WTC11 (cell line): ENCODE measurements around the gene CCS.

Experiments used
- ATF3 ChIP-seq: sonication (generic); formaldehyde crosslinking; conservative IDR thresholded peaks from 2 replicates; pipeline ENCODE4 v1.8.1; 2022; ENCODE audit warnings: mild to moderate bottlenecking, missing genetic modification reagents
- SP1 ChIP-seq: sonication (generic); formaldehyde crosslinking; conservative IDR thresholded peaks from 2 replicates; pipeline ENCODE4 v1.8.1; 2022; ENCODE audit warnings: missing genetic modification reagents
- TEAD4 ChIP-seq: sonication (generic); formaldehyde crosslinking; IDR thresholded peaks from 2 replicates; pipeline ENCODE4 v1.8.0; 2022; ENCODE audit warnings: mild to moderate bottlenecking, missing genetic modification reagents
- ZNF232 ChIP-seq: sonication (generic); formaldehyde crosslinking; IDR thresholded peaks from 2 replicates; pipeline ENCODE4 v1.8.0; 2022; ENCODE audit warnings: mild to moderate bottlenecking, missing genetic modification reagents
- TF ChIP-seq, protein P1 (sequence below): sonication (generic); formaldehyde crosslinking; IDR thresholded peaks from 2 replicates; pipeline ENCODE4 v1.8.0; 2022; ENCODE audit warnings: mild to moderate bottlenecking, missing genetic modification reagents
- TF ChIP-seq, protein P2 (sequence below): sonication (generic); formaldehyde crosslinking; IDR thresholded peaks from 2 replicates; pipeline ENCODE4 v1.8.0; 2023; ENCODE audit warnings: missing genetic modification reagents, mild to moderate bottlenecking, borderline replicate concordance
- TF ChIP-seq, protein P3 (sequence below): fragments of 200-600 bp; IDR thresholded peaks from 2 replicates; pipeline ENCODE4 v1.8.0; 2022; ENCODE audit warnings: antibody characterized with exemption

DNA sequence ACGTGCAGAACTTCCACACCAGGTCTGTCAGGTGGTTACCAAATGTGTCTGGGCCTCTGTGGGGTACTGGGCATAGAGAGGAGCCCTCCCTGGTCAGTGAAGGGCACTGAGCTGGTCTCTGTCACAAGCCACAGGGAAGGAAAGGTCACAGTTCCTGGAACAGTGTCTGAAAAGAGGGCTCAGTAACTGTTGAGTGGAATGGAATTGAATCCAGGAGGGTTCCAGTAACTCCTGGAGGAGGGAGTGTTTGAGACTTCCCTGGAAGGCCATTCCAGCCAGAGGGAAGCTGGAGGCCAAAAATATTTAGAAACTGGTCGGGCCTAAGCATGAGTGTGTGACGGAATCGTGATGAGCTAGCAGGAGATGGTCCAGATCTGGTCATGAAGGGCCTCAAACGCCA, 38.4 kb upstream of the CCS start:
- TF ChIP-seq, protein P1, sequence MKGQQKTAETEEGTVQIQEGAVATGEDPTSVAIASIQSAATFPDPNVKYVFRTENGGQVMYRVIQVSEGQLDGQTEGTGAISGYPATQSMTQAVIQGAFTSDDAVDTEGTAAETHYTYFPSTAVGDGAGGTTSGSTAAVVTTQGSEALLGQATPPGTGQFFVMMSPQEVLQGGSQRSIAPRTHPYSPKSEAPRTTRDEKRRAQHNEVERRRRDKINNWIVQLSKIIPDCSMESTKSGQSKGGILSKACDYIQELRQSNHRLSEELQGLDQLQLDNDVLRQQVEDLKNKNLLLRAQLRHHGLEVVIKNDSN (CRISPR knock-in tag), result no peak
- no peak for TF ChIP-seq ATF3 (CRISPR knock-in tag)
- TF ChIP-seq, protein P2, sequence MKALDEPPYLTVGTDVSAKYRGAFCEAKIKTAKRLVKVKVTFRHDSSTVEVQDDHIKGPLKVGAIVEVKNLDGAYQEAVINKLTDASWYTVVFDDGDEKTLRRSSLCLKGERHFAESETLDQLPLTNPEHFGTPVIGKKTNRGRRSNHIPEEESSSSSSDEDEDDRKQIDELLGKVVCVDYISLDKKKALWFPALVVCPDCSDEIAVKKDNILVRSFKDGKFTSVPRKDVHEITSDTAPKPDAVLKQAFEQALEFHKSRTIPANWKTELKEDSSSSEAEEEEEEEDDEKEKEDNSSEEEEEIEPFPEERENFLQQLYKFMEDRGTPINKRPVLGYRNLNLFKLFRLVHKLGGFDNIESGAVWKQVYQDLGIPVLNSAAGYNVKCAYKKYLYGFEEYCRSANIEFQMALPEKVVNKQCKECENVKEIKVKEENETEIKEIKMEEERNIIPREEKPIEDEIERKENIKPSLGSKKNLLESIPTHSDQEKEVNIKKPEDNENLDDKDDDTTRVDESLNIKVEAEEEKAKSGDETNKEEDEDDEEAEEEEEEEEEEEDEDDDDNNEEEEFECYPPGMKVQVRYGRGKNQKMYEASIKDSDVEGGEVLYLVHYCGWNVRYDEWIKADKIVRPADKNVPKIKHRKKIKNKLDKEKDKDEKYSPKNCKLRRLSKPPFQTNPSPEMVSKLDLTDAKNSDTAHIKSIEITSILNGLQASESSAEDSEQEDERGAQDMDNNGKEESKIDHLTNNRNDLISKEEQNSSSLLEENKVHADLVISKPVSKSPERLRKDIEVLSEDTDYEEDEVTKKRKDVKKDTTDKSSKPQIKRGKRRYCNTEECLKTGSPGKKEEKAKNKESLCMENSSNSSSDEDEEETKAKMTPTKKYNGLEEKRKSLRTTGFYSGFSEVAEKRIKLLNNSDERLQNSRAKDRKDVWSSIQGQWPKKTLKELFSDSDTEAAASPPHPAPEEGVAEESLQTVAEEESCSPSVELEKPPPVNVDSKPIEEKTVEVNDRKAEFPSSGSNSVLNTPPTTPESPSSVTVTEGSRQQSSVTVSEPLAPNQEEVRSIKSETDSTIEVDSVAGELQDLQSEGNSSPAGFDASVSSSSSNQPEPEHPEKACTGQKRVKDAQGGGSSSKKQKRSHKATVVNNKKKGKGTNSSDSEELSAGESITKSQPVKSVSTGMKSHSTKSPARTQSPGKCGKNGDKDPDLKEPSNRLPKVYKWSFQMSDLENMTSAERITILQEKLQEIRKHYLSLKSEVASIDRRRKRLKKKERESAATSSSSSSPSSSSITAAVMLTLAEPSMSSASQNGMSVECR (CRISPR knock-in tag), result no peak
- TF ChIP-seq, protein P3, sequence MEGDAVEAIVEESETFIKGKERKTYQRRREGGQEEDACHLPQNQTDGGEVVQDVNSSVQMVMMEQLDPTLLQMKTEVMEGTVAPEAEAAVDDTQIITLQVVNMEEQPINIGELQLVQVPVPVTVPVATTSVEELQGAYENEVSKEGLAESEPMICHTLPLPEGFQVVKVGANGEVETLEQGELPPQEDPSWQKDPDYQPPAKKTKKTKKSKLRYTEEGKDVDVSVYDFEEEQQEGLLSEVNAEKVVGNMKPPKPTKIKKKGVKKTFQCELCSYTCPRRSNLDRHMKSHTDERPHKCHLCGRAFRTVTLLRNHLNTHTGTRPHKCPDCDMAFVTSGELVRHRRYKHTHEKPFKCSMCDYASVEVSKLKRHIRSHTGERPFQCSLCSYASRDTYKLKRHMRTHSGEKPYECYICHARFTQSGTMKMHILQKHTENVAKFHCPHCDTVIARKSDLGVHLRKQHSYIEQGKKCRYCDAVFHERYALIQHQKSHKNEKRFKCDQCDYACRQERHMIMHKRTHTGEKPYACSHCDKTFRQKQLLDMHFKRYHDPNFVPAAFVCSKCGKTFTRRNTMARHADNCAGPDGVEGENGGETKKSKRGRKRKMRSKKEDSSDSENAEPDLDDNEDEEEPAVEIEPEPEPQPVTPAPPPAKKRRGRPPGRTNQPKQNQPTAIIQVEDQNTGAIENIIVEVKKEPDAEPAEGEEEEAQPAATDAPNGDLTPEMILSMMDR, result no peak
- no peak for TF ChIP-seq ZNF232 (CRISPR knock-in tag)
- TF ChIP-seq TEAD4 (CRISPR knock-in tag), result no peak
- no peak for TF ChIP-seq SP1 (CRISPR knock-in tag)
